Endometrial microvascular endothelial cells (primary cell): ENCODE data around the gene TFIP11. TPM values are rescaled to one million over a fixed set of nuclear protein-coding genes. Genes with fewer than 3 reads are reported as not detected.

Experiments
- in situ Hi-C: cut with HindIII; loops from 2 replicates; pipeline ENCODE4 v1.10.0; 2017; ENCODE audit warnings: low sequenced_read_pairs, low pct_unique_long_range_greater_than_20kb; ENCODE audit errors: inconsistent ontology term
- total RNA-seq: library from RNA; depleted of rRNA; stranded (reverse); fragments of >200 nt; gene quantifications from one replicate; pipeline ENCODE4 v1.2.3, GENCODE V29; 2015; ENCODE audit errors: inconsistent ontology term

The TFIP11 gene
- total RNA-seq, 1 donor from 2014 or later: 25.4 TPM

GRCh38 chr22:26515931-26516330 lies 3.7 kb upstream of the TFIP11 start:
- in situ Hi-C loops: no loop called here

GRCh38 chr22:26514419-26515161 lies 2.3 kb upstream of the TFIP11 start:
- in situ Hi-C loops: no loop called here

GRCh38 chr22:26513838-26514237 lies 1.6 kb upstream of the TFIP11 start:
- in situ Hi-C loops: no loop called here

- in situ Hi-C loops: no loop called here
Observed at GRCh38 chr22:26508148-26508547, 4.1 kb downstream of the TFIP11 start.

- in situ Hi-C loops: no loop called here
Observed at GRCh38 chr22:26503758-26504157, 8.5 kb downstream of the TFIP11 start.

GRCh38 chr22:26502688-26503561 lies 9.3 kb downstream of the TFIP11 start:
- in situ Hi-C loops: no loop called here

GRCh38 chr22:26501996-26502395 lies 10.3 kb downstream of the TFIP11 start:
- in situ Hi-C loops: no loop called here

- in situ Hi-C loops: no loop called here
Observed at GRCh38 chr22:26499188-26499703, 13.0 kb downstream of the TFIP11 start.

GRCh38 chr22:26496456-26496855 lies 15.8 kb downstream of the TFIP11 start:
- in situ Hi-C loops: no loop called here

GRCh38 chr22:26494506-26494905 lies 17.8 kb downstream of the TFIP11 start:
- in situ Hi-C loops: no loop called here

GRCh38 chr22:26492220-26492619 lies 20.1 kb downstream of the TFIP11 start:
- in situ Hi-C loops: no loop called here

GRCh38 chr22:26489447-26490036 lies 22.7 kb downstream of the TFIP11 start:
- in situ Hi-C loops: no loop called here

GRCh38 chr22:26487996-26488395 lies 24.3 kb downstream of the TFIP11 start:
- in situ Hi-C loops: no loop called here

- in situ Hi-C loops: no loop called here
Observed at GRCh38 chr22:26486394-26486793, 25.9 kb downstream of the TFIP11 start.

- in situ Hi-C loops: no loop called here
Observed at GRCh38 chr22:26485806-26486390, 26.4 kb downstream of the TFIP11 start.

GRCh38 chr22:26485013-26485412 lies 27.3 kb downstream of the TFIP11 start:
- in situ Hi-C loops: no loop called here

- in situ Hi-C loops: no loop called here
Observed at GRCh38 chr22:26484360-26484706, 27.9 kb downstream of the TFIP11 start.

GRCh38 chr22:26483439-26484359 lies 28.6 kb downstream of the TFIP11 start, which contains the start of the genes HPS4 and SRRD:
Gene HPS4 (minus strand): TSS chr22:26483783. CDS start chr22:26481762, 2,021 bp downstream.
Gene SRRD (plus strand): TSS chr22:26483877. CDS start chr22:26483891, 14 bp downstream.
- in situ Hi-C loops: no loop called here
